Astrocyte (in vitro differentiated cells and primary cell): ENCODE results near the gene TMTC2. TPM values are rescaled to one million over a fixed set of nuclear protein-coding genes. Genes with fewer than 3 reads are reported as not detected.

Experiments used
- DNase-seq: peaks from one replicate; pipeline ENCODE4 v3.0.0-alpha.2; 2010; ENCODE audit warnings: low read depth
- FAIRE-seq: peaks from 2 replicates; lab custom pipeline; 2011; peaks lifted over from hg19 to GRCh38; lab: Jason Lieb, UNC
- H2AFZ ChIP-seq: 2 replicates; pipeline ENCODE4 v1.6.0; 2012; ENCODE audit warnings: low read depth, low read length, inconsistent platforms
- H3K27ac ChIP-seq: 2 replicates; pipeline ENCODE4 v1.5.1; 2011; ENCODE audit warnings: low read depth, low read length, inconsistent platforms
- H3K27me3 ChIP-seq: 2 replicates; pipeline ENCODE4 v1.6.0; 2011; ENCODE audit warnings: low read length, inconsistent platforms; ENCODE audit not compliant: insufficient read depth
- H3K36me3 ChIP-seq: 2 replicates; pipeline ENCODE4 v1.5.1; 2011; ENCODE audit warnings: low read length, inconsistent platforms; ENCODE audit not compliant: insufficient read depth
- H3K4me1 ChIP-seq: 2 replicates; pipeline ENCODE4 v1.5.1; 2011; ENCODE audit warnings: low read length, inconsistent platforms; ENCODE audit not compliant: insufficient read depth
- H3K4me2 ChIP-seq: 2 replicates; pipeline ENCODE4 v1.6.0; 2012; ENCODE audit warnings: low read length, inconsistent platforms
- H3K4me3 ChIP-seq: 2 replicates; pipeline ENCODE4 v1.5.1; 2011; ENCODE audit warnings: low read depth, mild to moderate bottlenecking, low read length, inconsistent platforms; ENCODE audit not compliant: insufficient read depth
- H3K79me2 ChIP-seq: 2 replicates; pipeline ENCODE4 v1.6.0; 2012; ENCODE audit warnings: mild to moderate bottlenecking, low read length, inconsistent platforms; ENCODE audit not compliant: insufficient read depth
- H3K9ac ChIP-seq: 2 replicates; pipeline ENCODE4 v1.6.0; 2012; ENCODE audit warnings: mild to moderate bottlenecking, low read length, inconsistent platforms
- H3K9me3 ChIP-seq: 2 replicates; pipeline ENCODE4 v1.5.1; 2012; ENCODE audit warnings: low read depth, mild to moderate bottlenecking, low read length, inconsistent platforms; ENCODE audit not compliant: insufficient read depth
- H4K20me1 ChIP-seq: 2 replicates; pipeline ENCODE4 v1.6.0; 2012; ENCODE audit warnings: low read length, inconsistent platforms; ENCODE audit not compliant: insufficient read depth
- H3K27ac Mint-ChIP-seq: one replicate; pipeline ENCODE4 v1.8.0; 2021; ENCODE audit warnings: mild to moderate bottlenecking, mixed read lengths; ENCODE audit not compliant: unreplicated experiment
- H3K27me3 Mint-ChIP-seq: one replicate; pipeline ENCODE4 v1.8.0; 2021; ENCODE audit warnings: low read depth, mixed read lengths; ENCODE audit not compliant: unreplicated experiment
- H3K36me3 Mint-ChIP-seq: one replicate; pipeline ENCODE4 v1.8.0; 2021; ENCODE audit warnings: low read depth, mixed read lengths; ENCODE audit not compliant: unreplicated experiment
- H3K4me1 Mint-ChIP-seq: one replicate; pipeline ENCODE4 v1.8.0; 2021; ENCODE audit warnings: low read depth, mixed read lengths; ENCODE audit not compliant: unreplicated experiment
- H3K4me3 Mint-ChIP-seq: one replicate; pipeline ENCODE4 v1.8.0; 2021; ENCODE audit warnings: mild to moderate bottlenecking, moderate library complexity, mixed read lengths; ENCODE audit not compliant: unreplicated experiment
- H3K9me3 Mint-ChIP-seq: one replicate; pipeline ENCODE4 v1.8.0; 2021; ENCODE audit warnings: mild to moderate bottlenecking, mixed read lengths; ENCODE audit not compliant: unreplicated experiment
- CTCF ChIP-seq: IDR thresholded peaks from 2 replicates; pipeline ENCODE4 v1.5.1; 2011; ENCODE audit warnings: low read depth, mild to moderate bottlenecking, inconsistent platforms, low read length, moderate library complexity; ENCODE audit not compliant: insufficient read depth
- EZH2 ChIP-seq: IDR thresholded peaks from 2 replicates; pipeline ENCODE4 v1.6.1; 2012; ENCODE audit warnings: mild to moderate bottlenecking, low read length, inconsistent platforms; ENCODE audit not compliant: insufficient read depth
- total RNA-seq: library from RNA; stranded (reverse); gene quantifications from 2 replicates; pipeline ENCODE4 v1.2.1, GENCODE V29; 2021

The TMTC2 gene
- total RNA-seq, 1 donor from 2014 or later: 2.2 TPM

GRCh38 chr12:83040339-83040738, 353.6 kb downstream of the TMTC2 start:
- Mint-ChIP-seq H3K9me3 (no peaks in the 10 kb centered on the region), H3K4me1 (peaks cover 12% of the 10 kb centered on the region), H3K36me3 (no peaks in the 10 kb centered on the region), H3K27ac (no peak overlapping the region), H3K27me3 (no peaks in the 10 kb centered on the region), H3K4me3 (no peak overlapping the region)
- TF ChIP-seq CTCF (no peak), EZH2 (no peak)
- Histone ChIP-seq H3K27ac (no peak overlapping the region), H3K79me2 (no peaks in the 10 kb centered on the region), H3K4me2 (no peak overlapping the region), H3K27me3 (no peaks in the 10 kb centered on the region), H2AFZ (no peak overlapping the region), H4K20me1 (no peaks in the 10 kb centered on the region), H3K9me3 (no peaks in the 10 kb centered on the region), H3K9ac (no peak overlapping the region), H3K4me3 (no peak overlapping the region), H3K36me3 (no peaks in the 10 kb centered on the region), H3K4me1 (peaks cover 4% of the 10 kb centered on the region)
- FAIRE-seq (no peak), DNase-seq (no peak)

- H3K36me3 Mint-ChIP-seq: no peaks in the 10 kb centered on the region
- H3K4me3 ChIP-seq: no peak overlapping the region
- no peaks in the 10 kb centered on the region for H3K27me3 ChIP-seq
- H3K9ac ChIP-seq: no peak overlapping the region
- no peaks in the 10 kb centered on the region for H3K27me3 Mint-ChIP-seq
- H3K27ac Mint-ChIP-seq: no peak overlapping the region
- no peak for FAIRE-seq
- H3K27ac ChIP-seq: no peak overlapping the region
- no peak overlapping the region for H2AFZ ChIP-seq
- peaks cover 4% of the 10 kb centered on the region for H3K4me1 ChIP-seq
- H3K4me1 Mint-ChIP-seq: peaks cover 12% of the 10 kb centered on the region
- no peaks in the 10 kb centered on the region for H4K20me1 ChIP-seq
- no peak for TF ChIP-seq EZH2
- no peaks in the 10 kb centered on the region for H3K9me3 Mint-ChIP-seq
- no peak for DNase-seq
- no peaks in the 10 kb centered on the region for H3K36me3 ChIP-seq
- no peaks in the 10 kb centered on the region for H3K9me3 ChIP-seq
- no peak overlapping the region for H3K4me3 Mint-ChIP-seq
- H3K79me2 ChIP-seq: no peaks in the 10 kb centered on the region
- no peak overlapping the region for H3K4me2 ChIP-seq
Measured at GRCh38 chr12:83040991-83041390, 354.3 kb downstream of the TMTC2 start.

GRCh38 chr12:83042441-83043200, 355.9 kb downstream of the TMTC2 start:
- TF ChIP-seq EZH2 (no peak), CTCF (no peak)
- H3K27me3 ChIP-seq: no peaks in the 10 kb centered on the region
- no peak overlapping the region for H3K4me3 Mint-ChIP-seq
- H3K27ac Mint-ChIP-seq: peak overlapping the region; percentile 86
- H3K27ac ChIP-seq: no peak overlapping the region
- DNase-seq (peak; percentile 52), FAIRE-seq (no peak)
- H3K4me1 ChIP-seq: peaks cover 4% of the 10 kb centered on the region
- H3K36me3 ChIP-seq: no peaks in the 10 kb centered on the region
- no peaks in the 10 kb centered on the region for H3K79me2 ChIP-seq
- H3K4me3 ChIP-seq: no peak overlapping the region
- H2AFZ ChIP-seq: no peak overlapping the region
- H3K9me3 Mint-ChIP-seq: no peaks in the 10 kb centered on the region
- no peaks in the 10 kb centered on the region for H3K27me3 Mint-ChIP-seq
- H3K9me3 ChIP-seq: no peaks in the 10 kb centered on the region
- peaks cover 12% of the 10 kb centered on the region for H3K4me1 Mint-ChIP-seq
- no peaks in the 10 kb centered on the region for H4K20me1 ChIP-seq
- H3K36me3 Mint-ChIP-seq: no peaks in the 10 kb centered on the region
- peak overlapping the region; percentile 43 for H3K4me2 ChIP-seq
- H3K9ac ChIP-seq: no peak overlapping the region
